NCI-H526 treated with DMSO at 0.1 percent for 48 hours (cell line): ENCODE results near the gene SEC61G.

Experiments used
- DNase-seq: peaks from one replicate; lab custom pipeline; 2025; lab: John Stamatoyannopoulos, UW

Gene SEC61G

GRCh38 chr7:54764861-54765260 lies 5.8 kb upstream of the SEC61G start:
- no peak for DNase-seq

GRCh38 chr7:54757711-54758110 lies 1.3 kb downstream of the SEC61G start:
- no peak for DNase-seq

- DNase-seq, result no peak
Measured at GRCh38 chr7:54749200-54749599, 9.8 kb downstream of the SEC61G start.

GRCh38 chr7:54747234-54747633 lies 11.8 kb downstream of the SEC61G start:
- DNase-seq, result no peak

- no peak for DNase-seq
Measured at GRCh38 chr7:54743580-54743979, 15.4 kb downstream of the SEC61G start.

GRCh38 chr7:54738737-54739136 lies 20.3 kb downstream of the SEC61G start:
- DNase-seq, result no peak

GRCh38 chr7:54729107-54729506 lies 29.9 kb downstream of the SEC61G start:
- no peak for DNase-seq

- DNase-seq, result no peak
Measured at GRCh38 chr7:54728411-54728810, 30.6 kb downstream of the SEC61G start.

- no peak for DNase-seq
Measured at GRCh38 chr7:54725255-54725654, 33.8 kb downstream of the SEC61G start.

- DNase-seq, result no peak
Measured at GRCh38 chr7:54722502-54722901, 36.5 kb downstream of the SEC61G start.

GRCh38 chr7:54722026-54722425 lies 37.0 kb downstream of the SEC61G start:
- DNase-seq, result no peak

- no peak for DNase-seq
Measured at GRCh38 chr7:54719974-54720373, 39.0 kb downstream of the SEC61G start.

- no peak for DNase-seq
Measured at GRCh38 chr7:54719425-54719824, 39.6 kb downstream of the SEC61G start.

- DNase-seq, result no peak
Measured at GRCh38 chr7:54712820-54713219, 46.2 kb downstream of the SEC61G start.

- no peak for DNase-seq
Measured at GRCh38 chr7:54711900-54712595, 47.0 kb downstream of the SEC61G start.

- DNase-seq, result no peak
Measured at GRCh38 chr7:54709283-54709682, 49.7 kb downstream of the SEC61G start.

GRCh38 chr7:54705436-54705835 lies 53.6 kb downstream of the SEC61G start:
- DNase-seq, result no peak

GRCh38 chr7:54704851-54705250 lies 54.2 kb downstream of the SEC61G start:
- DNase-seq, result no peak
